Fibroblast of lung (primary cell): ENCODE data around the gene RRM1.

ENCODE experiments used
- EZH2 ChIP-seq: IDR thresholded peaks from 2 replicates; pipeline ENCODE4 v1.5.1; 2012; ENCODE audit warnings: low read length, control low read depth, mild to moderate bottlenecking; ENCODE audit errors: missing control alignments
- TF ChIP-seq, protein P1 (sequence below), 2 donors: IDR thresholded peaks in 1 of 2; conservative IDR thresholded peaks in 1 of 2; 1 replicate in 1 of 2; 2 replicates in 1 of 2; pipeline ENCODE4 v1.5.1; 2011 to 2012; ENCODE audit warnings: low read length in 2 of 2, control low read depth in 1 of 2, inconsistent platforms in 1 of 2, low read depth in 1 of 2, mild to moderate bottlenecking in 1 of 2

DNA sequence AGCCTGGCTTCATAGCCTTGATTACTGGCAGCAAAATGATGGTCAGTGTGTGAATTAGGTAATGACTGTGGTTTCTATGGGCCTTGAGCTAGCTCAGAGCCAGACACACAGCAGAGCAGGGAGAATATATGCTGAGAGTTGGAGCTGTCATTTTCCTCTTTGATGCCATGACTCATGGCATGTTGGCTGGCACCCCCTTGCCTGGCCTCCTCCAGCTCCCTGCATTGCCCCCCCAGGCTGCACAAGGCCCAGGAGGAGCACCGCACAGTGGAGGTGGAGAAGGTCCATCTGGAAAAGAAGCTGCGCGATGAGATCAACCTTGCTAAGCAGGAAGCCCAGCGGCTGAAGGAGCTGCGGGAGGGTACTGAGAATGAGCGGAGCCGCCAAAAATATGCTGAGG lies 20.3 kb upstream of the RRM1 start:
- TF ChIP-seq, protein P1, sequence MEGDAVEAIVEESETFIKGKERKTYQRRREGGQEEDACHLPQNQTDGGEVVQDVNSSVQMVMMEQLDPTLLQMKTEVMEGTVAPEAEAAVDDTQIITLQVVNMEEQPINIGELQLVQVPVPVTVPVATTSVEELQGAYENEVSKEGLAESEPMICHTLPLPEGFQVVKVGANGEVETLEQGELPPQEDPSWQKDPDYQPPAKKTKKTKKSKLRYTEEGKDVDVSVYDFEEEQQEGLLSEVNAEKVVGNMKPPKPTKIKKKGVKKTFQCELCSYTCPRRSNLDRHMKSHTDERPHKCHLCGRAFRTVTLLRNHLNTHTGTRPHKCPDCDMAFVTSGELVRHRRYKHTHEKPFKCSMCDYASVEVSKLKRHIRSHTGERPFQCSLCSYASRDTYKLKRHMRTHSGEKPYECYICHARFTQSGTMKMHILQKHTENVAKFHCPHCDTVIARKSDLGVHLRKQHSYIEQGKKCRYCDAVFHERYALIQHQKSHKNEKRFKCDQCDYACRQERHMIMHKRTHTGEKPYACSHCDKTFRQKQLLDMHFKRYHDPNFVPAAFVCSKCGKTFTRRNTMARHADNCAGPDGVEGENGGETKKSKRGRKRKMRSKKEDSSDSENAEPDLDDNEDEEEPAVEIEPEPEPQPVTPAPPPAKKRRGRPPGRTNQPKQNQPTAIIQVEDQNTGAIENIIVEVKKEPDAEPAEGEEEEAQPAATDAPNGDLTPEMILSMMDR (conservative IDR thresholded peaks at IDR 0.05 in 1 of 2, IDR thresholded peaks at IDR 0.05 in 1 of 2; ENCODE audit: low read depth in 1 of 2, low read length in 2 of 2) = no peak
- TF ChIP-seq EZH2 = no peak
